SW 1271 (cell line): ENCODE results near the gene KLF12.

Experiments used
- DNase-seq, 2 experiments: peaks; one replicate each; lab custom pipeline; 2025; lab: John Stamatoyannopoulos, UW

Gene KLF12

DNA sequence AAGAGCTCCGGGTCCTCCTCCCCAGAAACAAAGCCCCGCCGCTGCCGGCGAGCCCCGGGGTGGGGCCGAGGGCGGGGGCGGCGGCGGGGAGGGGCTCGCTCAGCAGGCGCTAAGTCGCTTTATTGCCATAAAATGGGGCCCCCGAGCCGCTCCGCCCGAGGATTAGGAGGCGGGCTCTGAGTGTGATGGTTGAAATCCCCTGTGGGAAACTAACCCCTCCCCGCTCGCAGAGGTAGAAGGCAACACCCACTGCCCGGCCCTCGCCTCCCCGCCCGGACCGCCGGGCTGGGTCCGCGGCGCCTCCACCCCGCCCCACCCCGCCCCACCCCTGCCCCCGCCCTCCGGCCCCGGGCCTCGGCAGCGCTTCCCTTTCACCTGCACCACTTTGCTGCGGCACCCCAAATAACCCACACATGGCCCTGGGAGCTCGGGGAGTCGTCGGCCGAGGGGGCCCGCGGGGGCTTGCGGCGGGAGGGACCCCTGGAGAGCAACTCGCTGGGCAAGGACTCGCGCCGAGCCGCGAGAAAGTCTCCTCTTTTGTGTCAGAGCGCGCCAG is at the start of gene KLF12:
Gene KLF12, minus strand, starts transcription at position 184 of the 556 bp plus-strand sequence.
- peak; percentile 54 to 68 for DNase-seq

DNA sequence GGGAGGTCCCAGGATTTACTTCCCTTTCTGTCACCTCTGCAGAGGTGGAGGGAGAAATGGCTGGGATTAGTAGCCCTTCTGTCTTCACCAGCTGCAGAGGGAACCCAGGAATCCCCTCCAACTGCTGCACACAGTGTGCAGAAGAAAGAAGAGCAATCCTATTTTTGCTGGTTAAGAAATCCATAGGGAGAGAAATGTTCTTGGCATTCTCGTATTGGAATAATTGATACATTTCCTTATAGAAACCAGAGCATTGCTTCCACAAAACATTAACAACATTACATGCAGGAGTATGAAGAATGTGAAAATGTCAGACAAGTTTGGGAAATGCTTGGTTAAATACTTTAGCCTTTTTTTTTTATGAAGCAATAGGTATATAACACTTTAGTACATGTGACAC is 48.3 kb upstream of the KLF12 start:
- DNase-seq = no peak

DNA sequence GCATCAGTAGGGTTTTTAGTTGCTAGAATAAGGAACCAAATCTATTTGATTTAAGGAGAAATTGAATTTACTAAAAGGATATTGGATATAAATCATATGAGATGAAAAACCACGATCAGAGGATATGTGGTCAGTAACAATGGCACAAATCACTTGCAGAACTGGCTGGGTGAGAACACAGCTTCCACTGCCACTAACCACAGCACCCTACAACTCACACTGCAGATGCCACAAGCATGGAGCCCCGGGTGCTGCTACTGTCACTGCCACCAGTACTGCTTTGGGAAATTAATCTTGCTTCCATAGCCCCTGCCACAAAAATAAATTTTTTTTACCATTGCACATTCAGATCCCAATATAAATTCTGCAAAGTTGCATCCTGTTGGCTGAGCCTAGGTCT is 40.6 kb upstream of the KLF12 start:
- DNase-seq = no peak

DNA sequence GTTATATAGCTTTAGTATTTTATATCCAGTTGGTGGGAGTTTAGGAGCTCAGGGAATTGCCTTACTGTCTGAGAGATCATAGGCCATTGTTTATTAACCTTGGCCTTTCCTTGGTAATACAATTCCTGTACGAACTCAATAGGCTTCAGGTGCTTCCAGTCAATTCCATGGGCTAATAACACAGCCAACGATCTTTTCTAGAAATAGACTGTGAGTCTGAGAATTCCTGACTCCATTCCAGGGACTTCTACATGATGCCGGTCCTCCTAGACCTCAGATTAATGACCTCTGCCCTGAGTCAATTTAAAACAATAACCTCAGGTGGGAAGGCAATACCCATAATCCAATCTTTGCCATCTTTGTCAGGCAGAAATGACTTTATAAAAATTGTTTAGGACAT is 39.6 kb upstream of the KLF12 start:
- DNase-seq = no peak

DNA sequence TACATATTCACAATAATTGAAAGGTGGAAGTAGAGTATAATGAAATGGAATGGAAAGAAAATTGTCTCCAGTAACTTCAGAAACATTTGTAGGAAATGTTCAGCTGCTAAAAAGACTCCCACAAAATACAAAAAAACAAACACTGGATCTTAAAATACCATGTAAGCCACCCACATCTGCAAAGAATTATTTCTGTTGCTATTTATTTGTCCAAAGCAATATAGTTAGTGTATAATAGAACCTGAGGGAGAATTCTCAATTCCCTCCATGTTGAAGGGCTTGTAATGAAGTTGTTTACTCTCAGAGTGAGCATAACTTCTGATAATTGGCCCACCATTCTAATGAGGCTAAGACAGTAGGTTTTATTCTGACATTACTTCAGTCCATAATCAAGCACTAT is 37.4 kb upstream of the KLF12 start:
- DNase-seq = no peak

DNA sequence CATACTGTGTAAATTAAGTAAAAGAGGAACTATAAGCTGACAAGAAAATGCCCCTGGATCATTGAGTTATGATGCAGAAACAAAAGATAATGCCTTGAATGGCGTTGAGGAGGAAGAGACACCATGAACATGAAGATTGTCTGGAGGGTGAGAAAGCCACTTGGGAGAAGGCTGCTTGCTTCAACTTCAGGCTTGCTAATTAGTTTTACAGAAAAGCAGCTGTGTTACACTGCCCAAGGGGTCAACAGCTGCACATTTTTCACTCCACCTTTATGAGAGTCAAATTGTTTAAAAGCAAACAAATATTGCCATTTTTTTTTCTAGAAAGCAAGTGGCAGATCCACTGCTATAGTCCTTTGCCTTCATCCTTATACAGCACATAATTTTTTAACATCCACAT is 35.5 kb upstream of the KLF12 start:
- no peak for DNase-seq

DNA sequence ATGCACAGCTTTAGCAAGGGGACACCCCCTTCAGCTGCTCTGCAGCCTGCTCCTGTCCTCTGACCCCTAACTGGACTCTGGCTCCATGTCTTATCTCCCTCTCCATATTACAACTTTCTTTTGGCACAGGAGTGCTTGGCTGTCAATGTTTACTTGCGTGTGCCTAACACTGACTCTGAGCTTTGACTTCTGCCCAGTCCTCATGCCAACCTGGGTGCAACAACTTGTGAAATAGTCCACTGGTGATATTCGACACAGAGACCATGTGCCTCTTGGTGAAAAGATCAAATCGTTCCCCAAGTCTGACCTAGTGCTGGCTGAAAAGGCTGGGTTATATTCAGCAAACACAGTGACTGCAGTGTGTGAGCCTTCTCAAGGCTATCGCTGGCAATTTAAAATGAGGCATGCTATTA is 34.1 kb upstream of the KLF12 start:
- no peak for DNase-seq

DNA sequence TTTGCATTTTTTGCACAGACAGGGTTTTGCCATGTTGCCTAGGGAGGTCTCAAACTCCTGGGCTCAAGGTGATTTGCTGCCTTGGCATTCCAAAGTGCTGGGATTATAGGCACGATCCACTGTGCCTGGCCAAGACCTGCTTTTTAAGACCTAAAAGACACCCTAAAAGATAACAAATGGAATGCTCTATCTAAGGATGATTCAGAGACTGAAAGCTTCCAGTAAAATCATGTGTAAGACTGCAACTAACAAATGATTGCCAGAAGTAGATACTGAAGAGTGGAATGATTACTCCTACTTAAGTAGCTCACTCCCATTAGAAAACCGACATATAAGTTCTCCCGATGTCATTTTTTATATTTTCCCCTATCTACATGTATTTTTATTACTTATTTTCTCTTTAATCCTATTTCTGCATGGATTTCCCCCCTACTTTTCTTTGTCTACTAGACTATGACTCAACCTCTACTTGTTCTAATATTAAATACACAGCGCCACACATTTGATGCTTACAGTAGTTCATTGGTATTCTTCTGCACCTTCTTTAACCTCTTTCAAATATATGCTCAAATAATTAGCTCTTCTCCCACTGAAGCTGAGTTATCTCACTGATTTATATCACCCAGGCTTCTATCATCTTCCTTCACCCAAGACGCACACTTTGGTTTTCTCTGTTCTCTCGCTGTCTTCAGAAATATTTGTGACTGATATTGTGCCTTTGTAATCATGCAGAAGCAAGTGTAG is 32.2 kb upstream of the KLF12 start:
- DNase-seq = no peak

DNA sequence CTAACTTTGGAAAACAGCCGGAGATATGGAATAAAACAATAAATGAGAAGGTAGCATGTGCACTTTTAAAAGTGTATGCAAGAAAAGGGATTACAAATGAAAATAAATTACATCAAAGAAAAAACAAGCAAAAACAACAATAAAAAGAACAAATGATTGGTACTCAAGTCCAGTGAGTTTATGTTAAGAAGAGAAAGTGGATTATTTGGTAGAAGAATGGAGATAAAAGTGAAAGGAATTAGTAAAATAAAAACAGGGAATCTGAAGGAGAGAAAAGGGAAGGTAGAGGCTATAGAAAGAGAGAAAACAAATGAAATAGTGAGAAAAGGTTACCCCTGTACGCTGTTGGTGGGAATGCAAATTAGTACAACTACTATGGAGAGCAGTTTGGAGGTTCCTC is 28.6 kb upstream of the KLF12 start:
- no peak for DNase-seq

DNA sequence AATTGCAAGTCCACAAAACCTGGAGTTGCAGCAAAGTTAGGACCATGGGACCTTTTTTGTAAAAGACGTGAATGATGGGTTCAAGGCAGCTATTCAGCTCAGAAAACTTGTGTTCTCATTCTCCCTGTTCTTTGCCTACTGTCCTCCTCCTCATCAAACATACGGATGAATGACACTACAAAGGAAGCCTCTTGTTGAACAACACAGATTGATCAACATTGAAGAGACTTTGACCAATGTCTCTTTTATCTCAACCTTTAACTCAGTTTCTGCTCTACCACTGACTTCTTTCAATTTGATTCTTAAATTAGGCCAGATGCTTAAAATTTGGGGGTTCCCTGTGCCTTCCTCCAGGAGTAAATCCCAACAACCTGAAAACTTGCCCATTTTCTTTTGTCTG is 27.9 kb upstream of the KLF12 start:
- no peak for DNase-seq

DNA sequence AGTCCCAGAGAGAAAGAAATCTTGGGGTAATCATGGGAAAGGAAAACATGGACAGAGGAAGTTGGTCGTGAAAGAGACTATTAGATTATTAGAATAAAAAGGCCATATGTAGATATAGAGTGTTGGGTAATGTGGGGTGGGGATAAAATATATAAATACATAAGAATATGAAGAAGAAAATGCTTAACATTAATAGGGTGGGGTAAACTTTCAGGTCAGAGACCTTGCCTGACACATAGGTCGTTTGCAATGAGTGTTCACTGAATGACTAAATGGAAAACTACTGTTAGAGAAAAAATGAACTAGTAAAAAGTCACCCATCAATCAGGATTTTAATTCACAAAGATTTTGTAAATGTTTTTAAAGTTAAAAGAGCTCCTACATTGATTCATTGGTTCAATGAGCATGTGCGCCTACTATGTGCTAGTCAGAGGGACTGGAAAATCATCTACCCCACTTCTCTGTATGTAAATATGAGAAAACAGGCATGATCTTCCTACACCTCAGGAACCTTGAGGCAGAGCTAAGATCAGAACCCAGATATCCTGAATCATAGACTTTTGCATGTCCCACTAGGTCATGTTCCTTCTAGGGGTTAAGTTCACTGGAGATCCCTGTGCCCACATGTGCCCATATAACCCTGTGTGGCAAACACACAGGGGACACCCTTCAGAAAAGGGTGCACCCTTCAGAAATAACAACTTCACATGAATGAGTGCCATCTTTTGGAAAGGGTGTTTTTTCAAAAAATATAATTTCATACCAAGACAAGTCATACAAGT is 24.6 kb upstream of the KLF12 start:
- no peak for DNase-seq

DNA sequence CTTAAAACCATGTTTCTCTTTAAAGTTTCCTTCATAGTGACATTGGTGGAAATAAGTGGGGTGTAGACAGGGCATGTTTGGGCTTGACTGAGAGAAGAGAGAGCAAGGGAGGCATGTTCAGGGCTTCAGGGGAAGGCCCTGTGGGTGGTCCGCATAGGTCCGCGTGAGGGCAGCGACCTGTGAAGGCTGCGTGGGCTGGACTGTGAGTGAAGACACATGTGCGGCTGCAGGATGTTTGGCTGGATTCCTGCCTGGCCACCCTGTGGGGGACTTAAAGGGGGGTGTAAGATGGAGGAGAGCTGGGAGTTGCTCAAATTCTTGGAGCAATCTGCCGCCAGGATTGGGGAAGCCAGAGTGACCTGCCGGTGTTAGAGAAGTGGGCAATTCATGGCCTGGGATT is 23.8 kb upstream of the KLF12 start:
- DNase-seq = no peak

DNA sequence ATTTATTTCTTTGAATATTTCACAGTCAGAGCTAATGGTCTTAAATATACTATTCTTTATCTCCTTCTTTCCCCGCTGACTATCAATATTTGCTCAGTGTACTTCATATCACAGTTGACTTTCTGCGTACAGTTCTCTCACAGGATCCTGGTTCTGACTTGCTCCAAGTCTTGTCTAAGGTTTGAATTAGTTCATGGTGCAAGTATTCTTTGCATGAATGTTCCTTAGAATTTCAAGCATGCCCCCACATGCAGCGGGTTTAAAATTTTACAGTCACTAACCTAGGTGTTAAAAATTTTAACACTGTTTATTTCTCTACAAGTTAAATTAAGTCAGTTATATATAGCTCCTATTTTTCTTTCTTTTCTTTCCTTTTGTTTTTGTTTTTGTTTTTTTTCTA is 20.8 kb upstream of the KLF12 start:
- DNase-seq = no peak

DNA sequence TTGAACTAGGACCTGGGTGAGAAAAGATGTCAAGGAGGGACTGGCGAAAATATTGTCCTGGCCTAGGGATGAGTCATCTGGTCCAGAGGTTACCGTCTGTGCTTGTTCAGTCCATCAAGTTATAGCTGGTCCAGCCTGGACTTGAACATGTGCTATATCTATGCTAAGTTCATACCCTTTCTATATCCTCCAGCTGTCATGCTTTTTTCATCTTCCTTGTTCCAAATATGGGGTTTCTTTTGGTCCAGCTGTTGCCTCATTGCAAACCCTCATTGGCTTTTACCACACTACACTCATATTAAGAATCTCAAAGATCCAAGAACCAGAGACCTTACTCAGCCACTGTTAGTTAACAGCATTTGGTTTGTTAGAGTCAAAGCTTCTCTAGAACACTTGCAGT is 19.1 kb upstream of the KLF12 start:
- DNase-seq = no peak

DNA sequence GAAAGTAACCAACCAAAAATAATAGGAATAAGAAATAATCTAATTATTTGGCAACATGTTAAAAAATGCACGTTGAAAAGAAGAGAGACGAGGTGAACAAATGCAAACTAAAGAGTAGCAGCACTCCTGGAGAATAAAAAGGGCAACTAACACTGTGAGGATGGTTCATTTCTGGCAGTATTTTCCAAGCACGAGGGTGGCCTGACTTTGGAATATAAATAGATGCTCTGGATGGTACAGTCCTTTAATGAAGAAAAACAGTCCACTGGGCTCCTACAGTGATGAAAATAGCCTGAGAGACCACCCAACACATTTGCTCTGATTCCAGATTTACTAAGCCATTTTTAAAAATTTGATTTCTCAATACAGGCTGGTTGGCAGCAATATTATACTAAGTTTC is 17.7 kb upstream of the KLF12 start:
- no peak for DNase-seq

DNA sequence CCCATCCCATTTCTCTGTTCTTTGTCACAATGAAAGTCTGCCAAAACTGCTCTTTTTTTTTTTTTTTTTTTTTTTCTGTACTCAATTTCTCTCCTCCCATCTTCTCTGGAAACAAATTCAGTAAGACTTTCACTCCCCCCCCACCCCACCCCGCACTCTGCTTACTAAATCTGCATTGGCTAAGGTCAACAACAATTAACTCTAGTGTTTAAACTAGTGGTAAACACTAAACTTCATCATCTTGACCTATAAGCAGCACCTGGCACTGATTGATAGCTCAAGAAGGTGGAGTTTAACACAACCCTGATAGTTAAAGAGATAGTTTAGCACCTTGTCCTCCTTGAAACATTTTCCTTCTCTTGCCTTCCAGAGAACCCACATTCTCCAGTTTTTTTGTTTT is 14.1 kb upstream of the KLF12 start:
- no peak for DNase-seq

DNA sequence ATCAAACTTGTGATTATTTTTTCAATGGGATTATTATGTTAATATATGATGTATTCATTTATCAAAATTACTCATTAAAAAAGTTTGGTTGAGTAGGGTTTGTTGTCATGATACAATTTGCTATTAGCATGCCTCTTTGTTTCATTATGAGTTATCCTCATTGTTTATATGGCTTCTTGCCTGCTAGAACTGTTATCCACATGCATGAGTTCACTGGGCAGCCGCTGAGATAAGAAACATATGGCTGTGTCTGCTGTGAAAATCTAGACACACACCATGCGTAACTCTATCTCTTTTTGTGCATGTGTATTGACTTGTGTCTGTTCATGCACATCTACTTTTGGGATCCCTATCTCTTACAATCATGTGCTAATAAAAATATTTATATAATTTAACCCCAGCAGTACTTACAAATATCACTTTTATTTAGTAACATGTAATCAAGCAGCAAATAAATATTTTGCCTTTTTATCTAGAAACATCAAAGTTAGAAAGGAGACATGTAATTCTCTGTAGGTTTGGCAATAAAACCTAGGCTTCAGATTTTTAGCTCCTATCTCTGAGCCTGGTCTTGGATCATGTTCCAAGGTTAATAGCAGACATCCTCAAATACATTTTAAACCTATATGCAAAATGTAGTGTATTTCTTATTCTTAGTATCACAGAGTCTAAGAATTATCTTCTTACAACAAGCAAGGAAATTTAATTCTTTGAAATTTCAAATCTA is 11.2 kb upstream of the KLF12 start:
- DNase-seq = no peak

DNA sequence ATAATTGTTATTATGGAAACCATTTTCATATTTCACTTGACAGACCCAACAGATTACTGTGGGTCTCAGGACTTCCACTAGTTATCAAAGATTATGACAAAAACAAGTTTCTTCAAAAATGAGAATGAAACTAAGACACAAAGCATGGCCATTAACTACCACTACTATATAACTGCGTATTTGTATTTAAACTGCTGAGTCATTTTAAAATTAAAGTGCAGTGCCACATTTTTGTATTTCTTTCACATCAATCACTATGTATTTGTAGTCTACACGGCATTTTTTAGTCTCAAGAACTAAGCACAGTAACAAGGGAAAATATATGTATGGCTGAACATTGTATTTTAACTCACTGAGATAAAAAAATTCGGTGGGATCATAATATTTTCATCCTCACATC is 10.1 kb upstream of the KLF12 start:
- DNase-seq = no peak

DNA sequence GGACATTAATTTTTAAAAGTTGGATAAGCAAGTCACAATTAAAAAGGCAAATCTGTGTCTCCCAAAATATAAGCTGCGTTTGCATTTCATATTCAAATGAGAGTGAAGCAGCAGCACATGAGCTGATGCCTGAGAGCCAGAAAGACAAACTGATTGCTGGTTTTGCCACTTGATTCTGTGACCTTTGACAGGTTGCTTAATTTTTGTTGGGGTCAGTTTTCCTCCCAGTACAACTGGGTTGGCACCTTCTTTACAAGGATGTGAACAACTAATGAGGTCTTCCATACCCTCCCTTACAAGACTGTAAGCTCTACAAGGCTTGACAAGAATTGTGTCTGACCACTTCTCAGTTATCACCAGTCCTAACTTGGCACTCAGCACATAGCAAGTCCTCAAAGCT is 8.1 kb upstream of the KLF12 start:
- DNase-seq = no peak

DNA sequence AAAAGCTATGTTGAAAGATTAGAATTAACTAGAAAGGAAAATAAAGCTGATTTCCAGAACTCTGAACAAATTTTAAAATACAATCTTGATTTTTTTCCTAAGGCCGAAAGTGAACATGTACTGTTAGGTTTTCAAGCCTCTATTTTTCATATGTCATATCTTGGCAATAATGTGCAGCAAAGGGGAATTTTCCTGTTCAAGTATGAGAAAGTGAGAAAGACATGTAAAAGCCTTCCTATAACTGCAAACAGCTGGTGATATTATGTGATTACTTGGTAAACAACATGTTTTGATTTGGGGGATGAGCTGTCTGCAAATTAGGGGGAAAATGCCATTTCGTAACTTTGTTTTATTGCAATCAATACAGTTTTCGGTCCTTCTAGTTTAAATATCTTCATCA is 4.0 kb upstream of the KLF12 start:
- DNase-seq = no peak

DNA sequence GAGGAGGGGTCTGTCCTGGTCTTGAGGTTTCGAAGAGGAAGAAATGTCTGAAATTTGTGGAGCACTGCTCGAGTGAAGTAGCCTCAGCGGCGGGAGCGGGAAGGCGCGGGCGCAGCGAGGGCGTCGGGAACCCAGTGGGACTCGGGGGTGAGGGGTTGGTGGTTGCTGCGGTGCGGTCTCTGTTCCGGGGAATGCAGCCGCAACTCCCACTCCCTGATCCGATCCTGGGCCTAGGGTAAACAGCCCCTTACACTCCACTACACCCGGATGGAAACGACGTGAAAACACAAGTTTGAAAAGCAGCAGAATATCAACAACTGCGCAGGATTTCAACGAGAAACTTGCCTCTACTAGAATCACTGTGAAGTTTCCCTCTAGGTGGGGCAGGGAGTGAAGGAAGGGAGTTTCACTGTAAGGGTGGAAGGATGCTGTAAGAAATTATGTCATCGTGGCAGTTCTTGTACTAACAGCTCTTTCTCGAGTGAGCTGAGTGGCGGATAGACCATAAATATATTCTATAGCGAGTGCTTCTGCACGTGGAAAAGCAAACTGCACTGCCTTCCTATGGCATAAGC is 2.0 kb upstream of the KLF12 start:
- DNase-seq = no peak

DNA sequence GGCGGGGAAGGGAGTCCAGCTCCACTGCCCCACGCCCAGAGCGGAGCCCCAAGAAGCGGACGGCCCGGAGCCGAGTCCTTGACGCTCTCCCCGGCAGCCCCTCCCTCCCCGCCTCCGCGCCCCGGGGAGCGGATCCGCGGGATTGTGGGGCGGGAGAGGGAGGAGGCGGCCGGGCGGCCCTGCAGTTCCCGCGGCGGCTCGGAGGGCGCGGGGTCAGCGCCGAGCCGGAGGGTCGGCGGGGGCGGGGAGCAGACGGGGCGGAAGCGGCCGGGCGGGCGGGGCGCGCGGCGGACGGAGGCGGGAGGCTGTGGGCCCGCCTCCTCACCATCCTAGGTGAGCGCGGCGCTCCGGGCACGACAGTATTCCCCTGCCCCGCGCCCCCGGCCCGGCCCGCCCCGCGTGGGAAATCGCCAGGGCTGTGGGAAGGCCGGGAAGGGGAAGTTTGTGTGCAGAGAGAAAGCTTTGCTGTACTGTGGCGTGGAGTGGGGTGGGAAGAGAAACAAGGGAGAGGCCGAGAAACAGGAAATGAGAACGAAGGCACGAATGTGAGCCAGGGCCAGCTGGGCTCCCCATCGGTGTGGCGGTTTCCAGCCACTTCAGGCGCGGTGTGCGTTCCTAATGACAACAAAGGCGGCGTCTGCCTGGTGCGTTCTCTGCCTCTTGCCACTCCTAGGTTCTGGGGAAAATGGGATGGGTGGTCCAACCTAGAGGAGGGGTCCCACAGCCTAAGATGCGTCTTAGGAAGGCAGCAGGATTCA is 1.3 kb upstream of the KLF12 start:
- DNase-seq = peak in 1 of 2 experiments; percentile 45
